GM12878 (cell line): ENCODE results near the gene CSMD2.

Experiments used
- CTCF ChIP-seq, 3 experiments: IDR thresholded peaks in 2 of 3; conservative IDR thresholded peaks in 1 of 3; 2 replicates each; pipeline ENCODE4 v1.5.1; 2011; ENCODE audit warnings: low read depth in 3 of 3, low read length in 3 of 3, mild to moderate bottlenecking in 3 of 3, control low read depth in 2 of 3, moderate library complexity in 2 of 3, inconsistent platforms in 1 of 3, mixed read lengths in 1 of 3; ENCODE audit not compliant: control insufficient read depth in 2 of 3, insufficient read depth in 1 of 3; ENCODE audit errors: extremely low read depth in 1 of 3
- POLR2AphosphoS5 ChIP-seq: IDR thresholded peaks from 2 replicates; pipeline ENCODE4 v1.6.1; 2011; ENCODE audit warnings: mild to moderate bottlenecking, low read length, inconsistent platforms
- SMC3 ChIP-seq: IDR thresholded peaks from 2 replicates; pipeline ENCODE4 v1.6.1; 2011; ENCODE audit warnings: low read length, improper control_type of control experiment, borderline replicate concordance

GRCh38 chr1:33610391-33610790 lies 554.6 kb downstream of the CSMD2 start:
- TF ChIP-seq SMC3 (no peak), POLR2AphosphoS5 (no peak), CTCF (IDR thresholded peaks at IDR 0.05 in 2 of 3, conservative IDR thresholded peaks at IDR 0.05 in 1 of 3; ENCODE audit: control insufficient read depth in 2 of 3, extremely low read depth in 1 of 3, insufficient read depth in 1 of 3, low read depth in 3 of 3, low read length in 3 of 3) (no peak)
